Esophagus muscularis mucosa (tissue), 4 donors: ENCODE measurements around the gene RAD51B. TPM values are rescaled to one million over a fixed set of nuclear protein-coding genes. Genes with fewer than 3 reads are reported as not detected.

Experiments
- DNase-seq: peaks from one replicate; pipeline ENCODE4 v3.0.0-alpha.2; 2017; ENCODE audit errors: extremely low spot score
- H3K27ac ChIP-seq, 4 donors: fragments of 200-600 bp; sonication (generic); replicated peaks in 1 of 4; 1 replicate in 3 of 4; 2 replicates in 1 of 4; pipeline ENCODE4 v1.5.1; 2016 to 2019; ENCODE audit warnings: mild to moderate bottlenecking in 1 of 4
- H3K27me3 ChIP-seq, 4 donors: fragments of 200-600 bp; sonication (generic); one replicate each; pipeline versions ENCODE4 v1.5.1 to v1.6.0; 2016 to 2019
- H3K36me3 ChIP-seq, 4 donors: fragments of 200-600 bp; sonication (generic); one replicate each; pipeline ENCODE4 v1.5.1; 2016 to 2019
- H3K4me1 ChIP-seq, 4 donors: fragments of 200-600 bp; sonication (generic); one replicate each; pipeline ENCODE4 v1.5.1; 2016 to 2019
- H3K4me3 ChIP-seq, 4 donors: fragments of 200-600 bp; sonication (generic); 1 replicate in 2 of 4; 2 replicates in 2 of 4; pipeline ENCODE4 v1.5.1; 2016 to 2019; ENCODE audit warnings: mild to moderate bottlenecking in 4 of 4, moderate library complexity in 1 of 4
- H3K9me3 ChIP-seq, 4 donors: fragments of 200-600 bp; sonication (generic); 1 replicate in 3 of 4; 2 replicates in 1 of 4; pipeline ENCODE4 v1.5.1; 2016 to 2019
- EP300 ChIP-seq: sonication (generic); formaldehyde crosslinking; IDR thresholded peaks from one replicate; pipeline ENCODE4 v1.6.1; 2017; ENCODE audit warnings: antibody characterized with exemption
- POLR2A ChIP-seq: fragments of 450-650 bp; IDR thresholded peaks from one replicate; pipeline ENCODE4 v1.6.1; 2017; ENCODE audit warnings: antibody characterized with exemption, moderate library complexity, mild to moderate bottlenecking, low read depth
- POLR2AphosphoS5 ChIP-seq, 2 donors: sonication (generic); formaldehyde crosslinking; IDR thresholded peaks; one replicate each; pipeline ENCODE4 v1.6.1; 2017; ENCODE audit warnings: antibody characterized with exemption in 2 of 2
- WGBS: methylation state at CpG from one replicate; pipeline ENCODE4 v1.1.5; 2018; 5-methylcytosine and 5-hydroxymethylcytosine counted together
- intact Hi-C: fragments of 100-400 bp; cut with DNase I; formaldehyde crosslinking; loops from one replicate; pipeline ENCODE4 v1.15.1; 2023
- total RNA-seq, 4 donors: library from RNA; depleted of rRNA; stranded (reverse); fragments of >200 nt; gene quantifications; one replicate each; pipeline versions ENCODE4 v1.1.0 to v1.2.1, GENCODE V29; 2016
- TF ChIP-seq, protein P1 (sequence below), 3 experiments: fragments of 200-600 bp in 2 of 3; fragments of 450-650 bp in 1 of 3; sonication (generic) in 2 of 3; IDR thresholded peaks; one replicate each; pipeline ENCODE4 v1.5.1; 2017 to 2019; ENCODE audit warnings: antibody characterized with exemption in 3 of 3, mild to moderate bottlenecking in 2 of 3, moderate library complexity in 1 of 3

Gene RAD51B
- total RNA-seq, 4 donors from 2014 or later, result 2.8 to 11.1 (median 5.1) TPM

DNA sequence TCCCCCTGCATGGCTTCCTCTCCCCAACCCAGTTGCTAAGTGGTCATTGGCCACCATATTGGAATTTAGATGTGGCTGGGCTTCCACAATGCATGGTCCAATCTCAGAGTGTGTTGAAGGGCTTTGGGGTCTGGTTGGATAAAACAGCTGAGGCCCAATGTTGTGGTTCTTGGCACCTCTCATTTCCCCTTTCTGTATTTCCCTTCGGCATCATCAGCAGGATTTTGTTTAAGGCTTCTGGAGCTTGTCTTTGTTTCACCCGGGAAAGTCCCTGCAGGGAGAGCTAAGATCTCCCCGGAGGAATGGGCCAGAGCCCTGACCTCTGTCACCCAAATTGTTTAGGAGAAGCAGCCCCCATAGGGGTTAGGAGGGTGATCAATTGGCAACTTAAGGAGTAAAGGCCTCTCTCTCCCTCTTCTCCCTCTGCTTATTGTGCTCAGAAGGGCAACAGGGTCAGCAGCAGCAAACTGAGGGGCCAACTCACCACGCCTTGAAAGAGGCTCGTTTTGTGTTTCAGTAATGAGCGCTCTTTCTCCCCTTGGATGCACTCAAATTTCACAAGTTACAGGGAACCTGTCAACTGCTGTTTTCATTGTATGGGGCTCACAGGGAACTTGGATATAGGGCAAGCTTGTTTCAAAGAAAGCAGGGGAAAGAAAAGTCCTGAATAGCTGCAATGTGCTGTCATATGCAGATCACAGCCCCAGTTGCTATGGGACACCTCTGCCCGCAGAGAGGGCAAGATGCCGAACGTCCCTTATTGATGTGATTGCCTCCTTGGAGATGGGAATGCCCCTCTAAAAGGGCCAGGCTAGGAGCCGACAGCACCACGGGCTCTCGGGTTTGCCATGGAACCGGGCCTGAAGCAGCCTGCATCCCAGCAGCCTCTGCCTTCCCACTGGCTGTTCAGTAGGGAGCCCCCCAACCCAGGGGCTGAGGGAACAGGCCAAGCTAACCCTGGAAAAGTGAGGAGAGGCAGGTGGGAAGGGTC is 749.6 kb downstream of the RAD51B start:
- Histone ChIP-seq H3K9me3 (no peaks in the 10 kb centered on the region), H3K27me3 (no peaks in the 10 kb centered on the region), H3K27ac (peak overlapping the region; percentile 19 to 57 (median 36)), H3K36me3 (no peaks in the 10 kb centered on the region), H3K4me3 (no peak overlapping the region), H3K4me1 (peaks cover 41 to 54% (median 45%) of the 10 kb centered on the region in 4 donors)
- intact Hi-C loops, result no loop called here
- no peak for DNase-seq
- WGBS, result 77% methylated on average over 11 of the region's 13 CpGs
- TF ChIP-seq EP300 (no peak), POLR2A (no peak), POLR2AphosphoS5 (IDR thresholded peaks at IDR 0.05) (no peak)
- TF ChIP-seq, protein P1, sequence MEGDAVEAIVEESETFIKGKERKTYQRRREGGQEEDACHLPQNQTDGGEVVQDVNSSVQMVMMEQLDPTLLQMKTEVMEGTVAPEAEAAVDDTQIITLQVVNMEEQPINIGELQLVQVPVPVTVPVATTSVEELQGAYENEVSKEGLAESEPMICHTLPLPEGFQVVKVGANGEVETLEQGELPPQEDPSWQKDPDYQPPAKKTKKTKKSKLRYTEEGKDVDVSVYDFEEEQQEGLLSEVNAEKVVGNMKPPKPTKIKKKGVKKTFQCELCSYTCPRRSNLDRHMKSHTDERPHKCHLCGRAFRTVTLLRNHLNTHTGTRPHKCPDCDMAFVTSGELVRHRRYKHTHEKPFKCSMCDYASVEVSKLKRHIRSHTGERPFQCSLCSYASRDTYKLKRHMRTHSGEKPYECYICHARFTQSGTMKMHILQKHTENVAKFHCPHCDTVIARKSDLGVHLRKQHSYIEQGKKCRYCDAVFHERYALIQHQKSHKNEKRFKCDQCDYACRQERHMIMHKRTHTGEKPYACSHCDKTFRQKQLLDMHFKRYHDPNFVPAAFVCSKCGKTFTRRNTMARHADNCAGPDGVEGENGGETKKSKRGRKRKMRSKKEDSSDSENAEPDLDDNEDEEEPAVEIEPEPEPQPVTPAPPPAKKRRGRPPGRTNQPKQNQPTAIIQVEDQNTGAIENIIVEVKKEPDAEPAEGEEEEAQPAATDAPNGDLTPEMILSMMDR (IDR thresholded peaks at IDR 0.05), result no peak

- Histone ChIP-seq H3K9me3 (no peaks in the 10 kb centered on the region), H3K4me3 (no peak overlapping the region), H3K4me1 (peaks cover 37 to 54% (median 45%) of the 10 kb centered on the region in 4 donors), H3K36me3 (no peaks in the 10 kb centered on the region), H3K27me3 (no peaks in the 10 kb centered on the region), H3K27ac (peak overlapping the region; percentile 19 to 57 (median 36))
- TF ChIP-seq POLR2AphosphoS5 (IDR thresholded peaks at IDR 0.05), result peak in 1 of 2 donors; percentile 5
- TF ChIP-seq, protein P1 (IDR thresholded peaks at IDR 0.05), result no peak
- intact Hi-C loops, result no loop called here
- DNase-seq, result no peak
- WGBS, result 65% methylated on average over 2 of the region's 4 CpGs
Measured at GRCh38 chr14:68569970-68570409, 750.4 kb downstream of the RAD51B start.

DNA sequence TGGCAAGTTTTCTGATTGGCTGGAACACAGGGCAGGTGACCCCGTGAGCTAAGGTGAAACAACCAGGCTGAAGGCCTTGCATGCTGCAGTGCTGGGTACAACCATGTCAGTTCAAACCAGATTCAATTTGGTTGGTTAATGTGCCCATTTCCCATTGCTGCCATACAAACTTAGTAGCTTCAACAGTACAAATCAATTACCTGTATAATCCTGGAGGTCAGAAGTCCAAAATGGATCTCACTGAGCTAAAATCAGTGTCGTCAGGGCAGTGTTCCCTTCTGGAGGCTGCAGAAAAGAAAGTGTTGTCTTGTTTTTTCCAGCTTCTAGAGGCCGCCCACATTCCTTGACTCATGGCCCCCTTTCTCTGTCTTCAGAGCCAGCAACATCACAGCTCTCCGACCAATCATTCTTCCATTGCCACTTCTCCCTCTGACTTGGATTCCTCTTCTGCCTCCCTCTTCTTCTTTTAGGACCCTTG is 751.6 kb downstream of the RAD51B start:
- Histone ChIP-seq H3K27ac (no peak overlapping the region), H3K4me3 (no peak overlapping the region), H3K4me1 (peaks cover 31 to 53% (median 43%) of the 10 kb centered on the region in 4 donors), H3K27me3 (no peaks in the 10 kb centered on the region), H3K9me3 (no peaks in the 10 kb centered on the region), H3K36me3 (no peaks in the 10 kb centered on the region)
- no peak for DNase-seq
- TF ChIP-seq, protein P1 (IDR thresholded peaks at IDR 0.05), result no peak
- TF ChIP-seq EP300, result no peak
- TF ChIP-seq POLR2A, result no peak
- intact Hi-C loops, result no loop called here
- over 99% methylated on average over 4 of the region's 4 CpGs for WGBS

DNA sequence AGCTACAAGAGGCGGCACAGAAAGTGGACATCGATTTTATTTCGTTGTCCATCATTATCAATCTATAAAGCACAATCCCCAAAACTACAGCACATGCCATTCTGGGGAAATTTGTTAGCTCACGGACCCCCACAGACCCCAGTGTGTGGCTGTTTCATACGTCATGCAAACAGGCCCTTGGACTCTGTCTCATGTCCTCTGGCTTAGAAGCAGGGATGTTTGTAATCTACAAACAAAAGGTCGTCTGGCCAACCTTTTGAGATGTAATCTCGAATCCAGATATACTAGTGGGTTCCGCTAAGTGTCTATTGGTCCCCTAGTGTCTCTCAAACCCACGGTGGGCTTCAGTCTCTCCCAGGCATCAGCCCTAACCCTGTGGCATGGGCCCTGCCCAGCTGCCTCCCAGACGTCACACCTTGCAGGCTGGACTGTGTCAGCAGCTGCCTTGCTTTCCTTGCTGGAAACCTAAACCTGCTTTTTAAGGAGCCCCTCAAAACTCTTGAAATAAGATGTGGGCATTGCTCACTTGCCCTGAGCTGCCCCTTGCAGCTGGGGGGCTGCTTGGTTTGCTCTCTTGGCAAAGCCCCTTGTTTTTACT is 752.4 kb downstream of the RAD51B start:
- H3K4me1 ChIP-seq, result peaks cover 31 to 57% (median 48%) of the 10 kb centered on the region in 4 donors
- 94% methylated on average over 10 of the region's 10 CpGs for WGBS
- no peak overlapping the region for H3K4me3 ChIP-seq
- TF ChIP-seq EP300, result no peak
- TF ChIP-seq, protein P1 (IDR thresholded peaks at IDR 0.05), result no peak
- TF ChIP-seq POLR2A, result no peak
- no peaks in the 10 kb centered on the region for H3K9me3 ChIP-seq
- no peaks in the 10 kb centered on the region for H3K27me3 ChIP-seq
- no peaks in the 10 kb centered on the region for H3K36me3 ChIP-seq
- DNase-seq, result no peak
- intact Hi-C loops, result no loop called here
- H3K27ac ChIP-seq, result no peak overlapping the region
